Activated CD4-positive, alpha-beta T cell treated with anti-CD3 and anti-CD28 coated beads for 24 hours (primary cell): ENCODE results near the gene DNAH2.
A peak's percentile ranks its signal among the peaks of the same experiment; 100 is the strongest.

Source experiments
- DNase-seq, 2 donors: peaks; one replicate each; pipeline ENCODE4 v3.0.0-alpha.2; 2020; ENCODE audit warnings: low read depth in 2 of 2

Gene DNAH2, protein sequence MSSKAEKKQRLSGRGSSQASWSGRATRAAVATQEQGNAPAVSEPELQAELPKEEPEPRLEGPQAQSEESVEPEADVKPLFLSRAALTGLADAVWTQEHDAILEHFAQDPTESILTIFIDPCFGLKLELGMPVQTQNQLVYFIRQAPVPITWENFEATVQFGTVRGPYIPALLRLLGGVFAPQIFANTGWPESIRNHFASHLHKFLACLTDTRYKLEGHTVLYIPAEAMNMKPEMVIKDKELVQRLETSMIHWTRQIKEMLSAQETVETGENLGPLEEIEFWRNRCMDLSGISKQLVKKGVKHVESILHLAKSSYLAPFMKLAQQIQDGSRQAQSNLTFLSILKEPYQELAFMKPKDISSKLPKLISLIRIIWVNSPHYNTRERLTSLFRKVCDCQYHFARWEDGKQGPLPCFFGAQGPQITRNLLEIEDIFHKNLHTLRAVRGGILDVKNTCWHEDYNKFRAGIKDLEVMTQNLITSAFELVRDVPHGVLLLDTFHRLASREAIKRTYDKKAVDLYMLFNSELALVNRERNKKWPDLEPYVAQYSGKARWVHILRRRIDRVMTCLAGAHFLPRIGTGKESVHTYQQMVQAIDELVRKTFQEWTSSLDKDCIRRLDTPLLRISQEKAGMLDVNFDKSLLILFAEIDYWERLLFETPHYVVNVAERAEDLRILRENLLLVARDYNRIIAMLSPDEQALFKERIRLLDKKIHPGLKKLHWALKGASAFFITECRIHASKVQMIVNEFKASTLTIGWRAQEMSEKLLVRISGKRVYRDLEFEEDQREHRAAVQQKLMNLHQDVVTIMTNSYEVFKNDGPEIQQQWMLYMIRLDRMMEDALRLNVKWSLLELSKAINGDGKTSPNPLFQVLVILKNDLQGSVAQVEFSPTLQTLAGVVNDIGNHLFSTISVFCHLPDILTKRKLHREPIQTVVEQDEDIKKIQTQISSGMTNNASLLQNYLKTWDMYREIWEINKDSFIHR (N-terminal part only)

DNA sequence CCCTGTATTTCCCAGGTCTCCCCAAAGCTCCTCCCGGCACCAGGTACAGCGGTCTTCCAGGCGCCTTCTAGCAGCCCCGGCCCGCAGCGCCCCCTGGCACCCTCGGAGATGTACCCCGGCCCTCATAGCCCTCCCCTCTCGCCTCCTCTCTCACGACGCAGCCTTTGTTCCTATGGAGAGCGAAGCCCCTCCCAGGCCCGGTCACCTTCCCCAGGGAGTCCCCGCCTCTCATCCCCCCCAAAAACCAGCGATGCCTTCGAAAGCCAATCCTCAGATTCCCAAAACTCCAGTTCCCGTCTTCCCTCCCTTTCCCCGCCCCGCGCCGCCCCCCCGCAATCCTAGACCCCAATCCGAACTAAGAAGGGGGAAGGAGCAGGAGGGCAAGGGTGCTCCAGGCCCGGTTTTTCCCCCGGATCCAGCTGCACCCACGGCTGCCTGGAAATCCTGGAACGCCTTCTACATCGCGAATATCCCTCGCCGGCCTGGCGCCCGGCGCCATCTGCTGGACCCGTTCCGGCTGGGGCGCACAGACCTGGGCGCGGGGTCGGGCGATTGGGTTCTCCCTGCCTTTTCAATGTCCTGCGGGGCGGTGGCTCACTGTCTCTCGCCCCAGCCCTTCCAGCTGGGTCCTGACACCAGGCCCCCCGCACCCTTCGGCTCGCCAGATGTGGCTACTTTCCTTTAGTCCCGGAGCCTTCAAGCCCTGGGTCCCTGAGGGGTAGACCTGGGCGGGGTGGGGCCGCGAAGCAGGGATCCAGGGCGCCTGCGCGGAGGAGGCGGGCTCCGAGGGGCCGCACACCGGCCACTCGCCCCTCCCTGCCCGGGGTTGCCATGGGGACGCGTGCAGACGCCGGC lies at the start of gene DNAH2:
Gene DNAH2, plus strand, starts transcription at position 844 of the 855 bp plus-strand sequence. CDS start 1,991 bp downstream, outside the sequence.
- DNase-seq, result peak in 1 of 2 donors; percentile 38

GRCh38 chr17:7668482-7668881 lies 49.1 kb upstream of the DNAH2 start:
- no peak for DNase-seq

DNA sequence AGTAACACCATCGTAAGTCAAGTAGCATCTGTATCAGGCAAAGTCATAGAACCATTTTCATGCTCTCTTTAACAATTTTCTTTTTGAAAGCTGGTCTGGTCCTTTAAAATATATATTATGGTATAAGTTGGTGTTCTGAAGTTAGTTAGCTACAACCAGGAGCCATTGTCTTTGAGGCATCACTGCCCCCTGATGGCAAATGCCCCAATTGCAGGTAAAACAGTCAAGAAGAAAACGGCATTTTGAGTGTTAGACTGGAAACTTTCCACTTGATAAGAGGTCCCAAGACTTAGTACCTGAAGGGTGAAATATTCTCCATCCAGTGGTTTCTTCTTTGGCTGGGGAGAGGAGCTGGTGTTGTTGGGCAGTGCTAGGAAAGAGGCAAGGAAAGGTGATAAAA lies 44.3 kb upstream of the DNAH2 start:
- DNase-seq, result peak; percentile 25 to 37

DNA sequence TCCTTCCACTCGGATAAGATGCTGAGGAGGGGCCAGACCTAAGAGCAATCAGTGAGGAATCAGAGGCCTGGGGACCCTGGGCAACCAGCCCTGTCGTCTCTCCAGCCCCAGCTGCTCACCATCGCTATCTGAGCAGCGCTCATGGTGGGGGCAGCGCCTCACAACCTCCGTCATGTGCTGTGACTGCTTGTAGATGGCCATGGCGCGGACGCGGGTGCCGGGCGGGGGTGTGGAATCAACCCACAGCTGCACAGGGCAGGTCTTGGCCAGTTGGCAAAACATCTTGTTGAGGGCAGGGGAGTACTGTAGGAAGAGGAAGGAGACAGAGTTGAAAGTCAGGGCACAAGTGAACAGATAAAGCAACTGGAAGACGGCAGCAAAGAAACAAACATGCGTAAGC lies 42.6 kb upstream of the DNAH2 start:
- DNase-seq, result no peak

DNA sequence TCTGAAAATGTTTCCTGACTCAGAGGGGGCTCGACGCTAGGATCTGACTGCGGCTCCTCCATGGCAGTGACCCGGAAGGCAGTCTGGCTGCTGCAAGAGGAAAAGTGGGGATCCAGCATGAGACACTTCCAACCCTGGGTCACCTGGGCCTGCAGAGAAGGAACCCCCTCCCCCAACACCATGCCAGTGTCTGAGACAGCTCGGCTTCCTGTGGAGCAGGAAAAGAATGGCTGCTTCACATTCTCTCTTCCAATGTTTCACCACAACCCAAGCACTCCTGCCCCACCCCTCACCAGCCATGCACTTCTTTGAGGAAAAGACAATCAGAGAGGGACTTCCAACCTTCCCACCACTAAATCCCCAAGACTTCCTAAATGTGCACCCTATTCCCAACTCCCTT lies 41.0 kb upstream of the DNAH2 start:
- DNase-seq, result no peak

DNA sequence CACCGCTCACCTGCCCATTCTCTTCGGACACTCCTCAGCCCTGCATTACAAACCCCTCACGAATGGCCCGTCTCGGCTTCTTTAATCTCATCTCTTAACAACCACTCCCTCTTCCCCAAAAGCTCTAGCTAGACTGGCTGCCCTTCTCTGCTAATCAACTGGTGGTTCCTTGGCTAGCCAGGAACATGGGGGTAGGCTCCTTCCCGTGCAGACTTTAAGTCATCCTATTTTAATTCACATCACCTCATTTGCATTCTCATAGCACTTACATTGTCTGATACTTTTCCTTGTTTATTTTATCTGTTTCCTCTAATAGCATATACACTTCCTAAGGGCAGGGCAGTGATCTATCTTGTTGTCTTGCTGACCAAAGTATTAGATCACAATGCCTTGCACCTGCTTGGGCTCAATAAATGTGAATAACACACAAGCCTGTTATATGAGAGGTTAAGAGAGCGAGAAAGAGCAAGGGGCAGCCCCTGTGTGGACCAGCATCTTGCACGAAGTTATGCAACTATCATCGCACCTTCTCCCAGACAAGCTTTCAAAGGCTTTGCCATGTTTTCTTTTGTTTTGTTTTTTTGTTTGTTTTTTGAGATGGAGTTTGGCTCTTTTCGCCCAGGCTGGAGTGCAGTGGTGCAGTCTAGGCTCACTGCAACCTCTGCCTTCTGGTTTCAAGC lies 40.0 kb upstream of the DNAH2 start:
- no peak for DNase-seq

- DNase-seq, result no peak
These were observed 32.6 kb upstream of the DNAH2 start for GRCh38 chr17:7684851-7685532.

GRCh38 chr17:7685533-7686221 lies 31.9 kb upstream of the DNAH2 start:
- peak; percentile 78 to 85 for DNase-seq

DNA sequence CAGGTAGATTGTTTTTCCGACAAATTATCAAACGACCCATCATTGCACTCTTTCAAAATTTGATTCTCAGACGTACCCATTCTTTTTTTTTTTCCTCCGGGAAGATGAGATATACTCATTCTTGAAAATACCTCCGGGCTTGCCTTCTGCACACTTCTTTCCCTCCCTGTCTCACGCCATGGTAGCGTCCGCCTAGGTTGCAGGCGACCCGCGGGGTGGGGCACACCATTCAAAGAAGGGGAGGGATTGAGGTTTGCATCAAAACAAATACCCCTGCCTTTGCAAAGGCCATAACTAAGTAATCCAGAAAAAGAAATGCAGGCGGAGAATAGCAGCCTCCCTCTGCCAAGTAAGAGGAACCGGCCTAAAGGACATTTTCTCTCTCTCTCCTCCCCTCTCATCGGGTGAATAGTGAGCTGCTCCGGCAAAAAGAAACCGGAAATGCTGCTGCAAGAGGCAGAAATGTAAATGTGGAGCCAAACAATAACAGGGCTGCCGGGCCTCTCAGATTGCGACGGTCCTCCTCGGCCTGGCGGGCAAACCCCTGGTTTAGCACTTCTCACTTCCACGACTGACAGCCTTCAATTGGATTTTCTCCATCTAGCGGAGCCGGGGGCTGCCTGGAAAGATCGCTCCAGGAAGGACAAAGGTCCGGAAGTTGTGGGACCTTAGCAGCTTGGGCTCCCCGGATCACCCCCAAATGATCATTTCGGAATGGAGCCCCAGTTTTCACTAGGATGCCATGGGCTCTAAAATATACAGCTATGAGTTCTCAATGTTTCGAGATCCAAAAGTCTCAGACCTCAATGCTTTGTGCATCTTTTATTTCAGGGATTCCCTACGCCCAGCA lies 31.1 kb upstream of the DNAH2 start:
- peak; percentile 62 to 65 for DNase-seq

- DNase-seq, result peak; percentile 71 to 83
These were observed 30.3 kb upstream of the DNAH2 start, which contains the start of gene TP53 for GRCh38 chr17:7687072-7687907. TSS of gene TP53 (minus strand) at chr17:7687490. CDS start at chr17:7676594, 10,896 bp downstream.

GRCh38 chr17:7687908-7688807 lies 29.4 kb upstream of the DNAH2 start, which contains the start of gene WRAP53:
TSS of gene WRAP53 (plus strand) at chr17:7688477. CDS start at chr17:7688649, 172 bp downstream.
- peak; percentile 92 to 94 for DNase-seq

- DNase-seq, result no peak
These were observed 28.7 kb upstream of the DNAH2 start for GRCh38 chr17:7688808-7689316.

DNA sequence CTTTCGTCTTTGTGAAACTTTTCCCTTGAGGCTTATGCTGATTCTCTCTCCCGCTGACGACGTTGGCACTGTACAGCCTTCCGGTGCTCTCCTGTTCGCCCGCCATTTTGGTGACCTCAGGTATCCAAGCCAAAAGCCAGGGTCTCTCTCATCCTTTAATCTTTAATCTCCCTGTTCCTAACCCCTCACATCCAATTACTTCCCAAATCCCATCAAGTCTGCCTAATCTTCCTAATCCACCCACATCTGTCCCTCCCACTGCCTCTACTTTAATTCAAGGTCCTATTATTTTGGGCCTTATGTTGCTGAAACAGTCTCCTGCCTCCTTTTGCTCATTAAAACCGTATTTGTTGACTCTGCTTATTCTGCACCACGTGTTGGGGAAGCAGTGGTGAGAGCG lies 22.0 kb upstream of the DNAH2 start:
- no peak for DNase-seq

- DNase-seq, result no peak
These were observed 19.5 kb upstream of the DNAH2 start for GRCh38 chr17:7697828-7698588.

GRCh38 chr17:7700510-7700909 lies 17.0 kb upstream of the DNAH2 start:
- DNase-seq, result no peak

- DNase-seq, result no peak
These were observed 15.9 kb upstream of the DNAH2 start for GRCh38 chr17:7701681-7702080.
